Fibroblast of pulmonary artery (primary cell): ENCODE results near the gene GALNT12.
A peak's percentile ranks its signal among the peaks of the same experiment; 100 is the strongest.

Experiments used
- DNase-seq: peaks from one replicate; pipeline ENCODE4 v3.0.0-alpha.2; 2010; ENCODE audit warnings: low read depth
- H3K4me3 ChIP-seq: replicated peaks from 2 replicates; pipeline ENCODE4 v1.5.1; 2011; ENCODE audit warnings: low read depth, mild to moderate bottlenecking, control low read depth, low read length, moderate library complexity
- CTCF ChIP-seq: IDR thresholded peaks from 2 replicates; pipeline ENCODE4 v1.5.1; 2011; ENCODE audit warnings: mild to moderate bottlenecking, control low read depth, low read length, inconsistent platforms; ENCODE audit errors: missing control alignments

The GALNT12 gene

DNA sequence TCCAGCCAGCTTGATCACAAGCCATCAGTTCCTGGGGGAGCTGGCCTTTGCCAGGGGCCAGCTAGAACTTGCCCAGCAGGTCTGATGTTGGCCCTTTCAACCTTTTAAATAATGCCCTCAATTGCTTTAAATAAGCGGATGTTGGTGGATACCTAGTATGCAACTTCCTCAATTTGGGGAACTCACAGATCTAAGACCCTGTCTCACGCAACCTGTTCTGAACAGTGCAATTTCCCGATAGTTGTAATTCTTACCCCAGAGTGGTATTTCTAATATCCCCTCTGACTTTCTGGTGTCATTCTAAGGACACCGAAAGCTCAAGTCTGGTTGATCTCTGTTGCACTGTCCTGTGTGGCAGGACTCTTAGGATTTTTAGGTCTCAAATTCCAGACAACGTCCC lies 23.1 kb downstream of the GALNT12 start:
- DNase-seq, result no peak
- H3K4me3 ChIP-seq, result no peak overlapping the region
- TF ChIP-seq CTCF, result no peak

- H3K4me3 ChIP-seq, result no peak overlapping the region
- no peak for DNase-seq
- TF ChIP-seq CTCF, result no peak
Observed at GRCh38 chr9:98831696-98832095, 24.2 kb downstream of the GALNT12 start.

- no peak for TF ChIP-seq CTCF
Observed at GRCh38 chr9:98832768-98833089, 25.3 kb downstream of the GALNT12 start.

GRCh38 chr9:98833090-98833956 lies 25.9 kb downstream of the GALNT12 start:
- no peak for TF ChIP-seq CTCF
- DNase-seq, result peak; percentile 42
- H3K4me3 ChIP-seq, result no peak overlapping the region

More at GRCh38 chr9:98832768-98833089, 25.3 kb downstream of the GALNT12 start:
- DNase-seq, result no peak
- H3K4me3 ChIP-seq, result no peak overlapping the region

- TF ChIP-seq CTCF, result no peak
- no peak for DNase-seq
- H3K4me3 ChIP-seq, result no peak overlapping the region
Observed at GRCh38 chr9:98834386-98834785, 26.9 kb downstream of the GALNT12 start.

- TF ChIP-seq CTCF, result no peak
- DNase-seq, result no peak
- H3K4me3 ChIP-seq, result no peak overlapping the region
Observed at GRCh38 chr9:98836206-98836605, 28.7 kb downstream of the GALNT12 start.

- no peak for DNase-seq
- TF ChIP-seq CTCF, result no peak
- no peak overlapping the region for H3K4me3 ChIP-seq
Observed at GRCh38 chr9:98837516-98837915, 30.0 kb downstream of the GALNT12 start.
